GM12878 (cell line): ENCODE data around the gene NKX1-1.

Source experiments
- ATF3 ChIP-seq: IDR thresholded peaks from 2 replicates; pipeline ENCODE4 v1.6.1; 2011; ENCODE audit warnings: low read depth, mild to moderate bottlenecking, low read length, moderate library complexity, borderline replicate concordance; ENCODE audit errors: extremely low read depth
- IRF3 ChIP-seq: fragments of 450-650 bp; IDR thresholded peaks from 2 replicates; pipeline ENCODE4 v1.6.1; 2014; ENCODE audit warnings: mild to moderate bottlenecking
- PML ChIP-seq: IDR thresholded peaks from 2 replicates; pipeline ENCODE4 v1.6.1; 2012; ENCODE audit warnings: low read length, inconsistent platforms
- POLR2A ChIP-seq: IDR thresholded peaks from 2 replicates; pipeline ENCODE4 v1.6.1; 2011; ENCODE audit warnings: low read depth, mild to moderate bottlenecking, low read length
- STAT1 ChIP-seq: fragments of 450-650 bp; conservative IDR thresholded peaks from 2 replicates; pipeline ENCODE4 v1.6.1; 2014; ENCODE audit warnings: antibody characterized with exemption, mild to moderate bottlenecking
- YY1 ChIP-seq: IDR thresholded peaks from 2 replicates; pipeline ENCODE4 v1.6.1; 2011; ENCODE audit warnings: low read depth, mild to moderate bottlenecking, low read length
- ZSCAN29 ChIP-seq: fragments of 450-650 bp; IDR thresholded peaks from 2 replicates; pipeline ENCODE4 v1.6.1; 2017; ENCODE audit warnings: mild to moderate bottlenecking, moderate library complexity

- TF ChIP-seq POLR2A = no peak
- TF ChIP-seq STAT1 = no peak
- no peak for TF ChIP-seq PML
- TF ChIP-seq YY1 = no peak
- TF ChIP-seq IRF3 = no peak
- TF ChIP-seq ZSCAN29 = no peak
- no peak for TF ChIP-seq ATF3
These were observed 45.0 kb upstream of the NKX1-1 start for GRCh38 chr4:1451106-1451751.
